HepG2 (cell line): ENCODE data around the gene METTL23. TPM values are rescaled to one million over a fixed set of nuclear protein-coding genes. Genes with fewer than 3 reads are reported as not detected.
A peak's percentile ranks its signal among the peaks of the same experiment; 100 is the strongest.

Experiments
- BRD4 ChIP-seq: sonication (generic); formaldehyde crosslinking; IDR thresholded peaks from 2 replicates; pipeline ENCODE4 v1.4.0; 2020; ENCODE audit warnings: missing genetic modification reagents
- HNRNPK ChIP-seq: fragments of 200-400 bp; formaldehyde crosslinking; IDR thresholded peaks from 2 replicates; pipeline ENCODE4 v1.6.1; 2018; ENCODE audit warnings: low read length, low read depth, moderate library complexity, mild to moderate bottlenecking; ENCODE audit not compliant: poor library complexity, severe bottlenecking
- JARID2 ChIP-seq: sonication (generic); formaldehyde crosslinking; IDR thresholded peaks from 2 replicates; pipeline ENCODE4 v1.8.1; 2023; ENCODE audit warnings: missing genetic modification reagents, inconsistent platforms; ENCODE audit not compliant: insufficient replicate concordance
- JUND ChIP-seq: sonication (generic); formaldehyde crosslinking; IDR thresholded peaks from 2 replicates; pipeline ENCODE4 v1.8.0; 2022; ENCODE audit warnings: mild to moderate bottlenecking, missing genetic modification reagents
- KAT8 ChIP-seq: IDR thresholded peaks from 2 replicates; pipeline ENCODE4 v1.6.1; 2016; ENCODE audit warnings: missing genetic modification reagents, missing compliant biosample characterization
- MEF2D ChIP-seq: sonication (generic); formaldehyde crosslinking; IDR thresholded peaks from 2 replicates; pipeline ENCODE4 v1.5.1; 2020; ENCODE audit warnings: mild to moderate bottlenecking, missing genetic modification reagents
- MLX ChIP-seq: IDR thresholded peaks from 2 replicates; pipeline ENCODE4 v1.6.1; 2016
- MLXIP ChIP-seq: sonication (generic); formaldehyde crosslinking; IDR thresholded peaks from 2 replicates; pipeline ENCODE4 v1.9.0; 2021; ENCODE audit warnings: missing genetic modification reagents, borderline replicate concordance
- MYC ChIP-seq: sonication (generic); formaldehyde crosslinking; IDR thresholded peaks from 2 replicates; pipeline ENCODE4 v1.9.0; 2021; ENCODE audit warnings: missing genetic modification reagents, borderline replicate concordance
- NAIF1 ChIP-seq: sonication (generic); formaldehyde crosslinking; IDR thresholded peaks from 2 replicates; pipeline ENCODE4 v1.5.0; 2020; ENCODE audit warnings: mild to moderate bottlenecking, missing genetic modification reagents, borderline replicate concordance
- SIN3B ChIP-seq: fragments of 150-350 bp; IDR thresholded peaks from 2 replicates; pipeline ENCODE4 v1.6.1; 2014; ENCODE audit warnings: low read length
- SNAPC2 ChIP-seq: sonication (generic); formaldehyde crosslinking; IDR thresholded peaks from 2 replicates; pipeline ENCODE4 v1.8.1; 2022; ENCODE audit warnings: mild to moderate bottlenecking, missing genetic modification reagents
- STAT6 ChIP-seq: sonication (generic); formaldehyde crosslinking; IDR thresholded peaks from 2 replicates; pipeline ENCODE4 v1.4.0; 2020; ENCODE audit warnings: missing genetic modification reagents, mild to moderate bottlenecking, borderline replicate concordance
- TBX3 ChIP-seq: fragments of 450-650 bp; IDR thresholded peaks from 2 replicates; pipeline ENCODE4 v1.6.1; 2017; ENCODE audit warnings: antibody characterized with exemption, mild to moderate bottlenecking, inconsistent platforms, borderline replicate concordance
- ZBTB21 ChIP-seq: sonication (generic); formaldehyde crosslinking; IDR thresholded peaks from 2 replicates; pipeline ENCODE4 v1.4.0; 2020; ENCODE audit warnings: missing genetic modification reagents
- ZNF598 ChIP-seq: sonication (generic); formaldehyde crosslinking; IDR thresholded peaks from 2 replicates; pipeline ENCODE4 v1.5.1; 2020; ENCODE audit warnings: mild to moderate bottlenecking, missing genetic modification reagents, borderline replicate concordance
- ZNF615 ChIP-seq: sonication (generic); formaldehyde crosslinking; IDR thresholded peaks from 2 replicates; pipeline ENCODE4 v1.5.0; 2020; ENCODE audit warnings: mild to moderate bottlenecking, missing genetic modification reagents, borderline replicate concordance
- ZZZ3 ChIP-seq: sonication (generic); formaldehyde crosslinking; IDR thresholded peaks from 2 replicates; pipeline ENCODE4 v1.4.0; 2020; ENCODE audit warnings: missing genetic modification reagents, mild to moderate bottlenecking, borderline replicate concordance
- polyA plus RNA-seq, 8 experiments: library from polyadenylated mRNA; depleted of rRNA in 3 of 8; stranded (reverse) in 7 of 8; unstranded in 1 of 8; fragments of >200 nt; fragmentation: Illumina TruSeq in 4 of 8; extraction: Trizol in 4 of 8; gene quantifications; 2 replicates each; pipeline versions ENCODE4 v1.2.1 to v1.2.3, GENCODE V29; 2011 to 2016; ENCODE audit warnings: low read depth in 4 of 8, missing spikeins in 1 of 8, mixed read lengths in 1 of 8; ENCODE audit not compliant: insufficient read depth in 1 of 8
- total RNA-seq, 5 experiments: library from RNA; depleted of rRNA; stranded (reverse); fragments of >200 nt; fragmentation: Illumina TruSeq; extraction: Trizol; gene quantifications; 2 replicates each; pipeline ENCODE4 v1.2.3, GENCODE V29; 2016; ENCODE audit warnings: low read depth in 1 of 5
- TF ChIP-seq, protein P1 (sequence below): sonication (generic); formaldehyde crosslinking; IDR thresholded peaks from 2 replicates; pipeline ENCODE4 v1.4.0; 2020; ENCODE audit warnings: mild to moderate bottlenecking, missing genetic modification reagents
- TF ChIP-seq, protein P2 (sequence below): sonication (generic); IDR thresholded peaks from 2 replicates; pipeline ENCODE4 v1.6.1; 2016; ENCODE audit warnings: low read depth, borderline replicate concordance

The METTL23 gene
- total and polyA plus RNA-seq, 2 of the 13 experiments (the other 11 are each of a cell fraction or from before 2014, with no cell fraction given) = 39.9 to 104 TPM

DNA sequence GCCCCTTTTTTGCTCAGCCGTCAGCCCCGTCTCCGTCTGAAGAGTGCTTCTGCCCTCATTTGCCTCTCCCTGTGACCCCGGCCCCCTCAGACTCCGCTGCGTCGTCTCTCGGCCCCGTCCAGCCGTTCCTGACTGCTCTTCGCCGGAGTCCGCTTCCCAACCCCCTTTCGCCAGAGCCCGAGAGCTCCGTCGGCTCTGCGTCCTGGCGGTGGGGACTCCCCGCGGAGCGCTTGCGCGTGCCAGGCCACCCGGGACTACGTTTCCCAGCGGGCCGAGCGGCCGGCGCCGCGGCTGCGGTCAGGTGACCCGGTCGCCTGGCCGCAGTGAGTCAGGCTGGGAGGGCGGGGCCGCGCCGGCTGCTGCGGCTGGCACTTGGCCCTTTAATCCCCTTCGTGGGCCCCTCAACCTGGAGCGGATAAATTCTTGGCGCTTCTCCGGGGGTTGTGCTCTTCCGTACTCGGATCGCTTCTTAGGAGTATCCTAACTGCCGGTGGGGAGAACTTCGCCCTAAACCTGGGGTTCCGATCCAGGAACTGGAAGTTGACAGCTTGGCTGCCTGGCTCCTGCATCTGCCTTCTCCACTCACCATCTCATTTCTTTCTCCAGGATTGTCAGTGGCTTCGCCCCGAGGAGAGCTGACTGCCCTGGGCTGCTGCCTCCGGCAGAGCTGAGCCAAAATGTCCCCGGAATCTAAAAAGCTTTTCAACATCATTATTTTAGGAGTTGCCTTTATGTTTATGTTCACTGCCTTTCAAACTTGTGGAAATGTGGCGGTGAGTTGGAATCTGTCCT, 11.2 kb downstream of the METTL23 start, which contains the start of gene MFSD11 (continued):
- no peak for TF ChIP-seq MLXIP
- TF ChIP-seq TBX3 = peak; percentile 73
- TF ChIP-seq NAIF1 (CRISPR knock-in tag) = no peak
- no peak for TF ChIP-seq ZBTB21
- TF ChIP-seq JUND = no peak; the same call in none of the 2 replicates
- TF ChIP-seq ZNF598 = 0 out of 2 replicates have a peak, but pooled peaks have one; percentile 17
- TF ChIP-seq MYC (CRISPR knock-in tag) = peak; percentile 82
- TF ChIP-seq, protein P1, sequence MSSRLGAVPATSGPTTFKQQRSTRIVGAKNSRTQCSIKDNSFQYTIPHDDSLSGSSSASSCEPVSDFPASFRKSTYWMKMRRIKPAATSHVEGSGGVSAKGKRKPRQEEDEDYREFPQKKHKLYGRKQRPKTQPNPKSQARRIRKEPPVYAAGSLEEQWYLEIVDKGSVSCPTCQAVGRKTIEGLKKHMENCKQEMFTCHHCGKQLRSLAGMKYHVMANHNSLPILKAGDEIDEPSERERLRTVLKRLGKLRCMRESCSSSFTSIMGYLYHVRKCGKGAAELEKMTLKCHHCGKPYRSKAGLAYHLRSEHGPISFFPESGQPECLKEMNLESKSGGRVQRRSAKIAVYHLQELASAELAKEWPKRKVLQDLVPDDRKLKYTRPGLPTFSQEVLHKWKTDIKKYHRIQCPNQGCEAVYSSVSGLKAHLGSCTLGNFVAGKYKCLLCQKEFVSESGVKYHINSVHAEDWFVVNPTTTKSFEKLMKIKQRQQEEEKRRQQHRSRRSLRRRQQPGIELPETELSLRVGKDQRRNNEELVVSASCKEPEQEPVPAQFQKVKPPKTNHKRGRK (CRISPR knock-in tag) = no peak
- TF ChIP-seq SNAPC2 = no peak
- peak; percentile 95 for TF ChIP-seq STAT6 (CRISPR knock-in tag)
- no peak for TF ChIP-seq MEF2D (CRISPR knock-in tag)
- 0 out of 2 replicates have a peak, but pooled peaks have one; percentile 18 for TF ChIP-seq ZNF615 (CRISPR knock-in tag)
- TF ChIP-seq SIN3B = peak; percentile 14; the same call in 1 of the 2 replicates
- TF ChIP-seq HNRNPK = peak; percentile 87
- no peak for TF ChIP-seq BRD4 (CRISPR knock-in tag)
- TF ChIP-seq, protein P2, sequence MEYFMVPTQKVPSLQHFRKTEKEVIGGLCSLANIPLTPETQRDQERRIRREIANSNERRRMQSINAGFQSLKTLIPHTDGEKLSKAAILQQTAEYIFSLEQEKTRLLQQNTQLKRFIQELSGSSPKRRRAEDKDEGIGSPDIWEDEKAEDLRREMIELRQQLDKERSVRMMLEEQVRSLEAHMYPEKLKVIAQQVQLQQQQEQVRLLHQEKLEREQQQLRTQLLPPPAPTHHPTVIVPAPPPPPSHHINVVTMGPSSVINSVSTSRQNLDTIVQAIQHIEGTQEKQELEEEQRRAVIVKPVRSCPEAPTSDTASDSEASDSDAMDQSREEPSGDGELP = peak; percentile 81; the same call in 1 of the 2 replicates
- TF ChIP-seq MLX (CRISPR knock-in tag) = 0 out of 2 replicates have a peak, but pooled peaks have one; percentile 31
- TF ChIP-seq ZZZ3 = no peak; the same call in 1 of the 2 replicates
- TF ChIP-seq JARID2 = no peak
- TF ChIP-seq KAT8 (CRISPR knock-in tag) = no peak
